ENCODE measurements around the gene TMEM53.
A peak's percentile ranks its signal among the peaks of the same experiment; 100 is the strongest.

The TMEM53 gene

DNA sequence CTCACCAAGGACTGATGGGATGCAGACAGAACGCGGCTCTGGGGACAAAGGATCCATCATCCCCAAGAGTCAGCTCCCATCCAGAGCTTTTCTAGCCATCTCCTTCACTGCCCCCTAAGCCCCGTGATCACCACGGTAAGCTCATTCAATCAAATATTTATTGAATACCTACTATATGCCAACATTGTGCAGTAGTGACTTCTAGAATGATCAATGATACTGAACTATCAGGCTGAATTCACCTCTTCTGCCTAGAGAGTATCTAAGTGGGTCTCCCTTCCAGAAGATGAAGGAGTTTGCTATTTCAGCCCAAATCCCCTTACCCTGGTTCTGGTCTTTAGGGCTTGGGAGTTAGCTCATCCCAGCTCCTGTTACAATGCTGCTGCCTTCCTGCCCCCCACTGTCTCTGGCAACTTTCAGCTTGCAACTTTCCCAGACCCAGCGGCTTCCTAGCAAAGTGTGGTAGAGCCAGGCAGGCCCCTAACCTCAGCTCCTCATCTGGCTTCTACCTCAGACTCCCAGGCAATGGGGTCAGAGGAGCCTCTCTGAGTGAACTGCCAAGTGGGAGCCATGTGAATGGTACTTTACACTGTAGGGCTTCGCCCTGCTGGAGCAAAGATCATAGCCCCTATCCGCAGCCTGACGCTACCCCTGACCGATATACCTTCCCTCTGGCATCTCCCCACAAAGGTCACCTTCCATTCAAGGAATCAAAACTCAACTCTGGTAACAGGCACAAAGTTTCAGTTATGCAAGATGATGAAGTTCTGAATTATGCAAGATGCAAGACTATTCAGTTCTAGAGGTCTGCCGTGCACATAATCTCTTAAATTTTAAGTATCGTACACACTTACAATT lies 20.9 kb downstream of the TMEM53 start:
- TF ChIP-seq TAF1 (IDR thresholded peaks at IDR 0.05; ENCODE audit: borderline replicate concordance, low read depth, low read length) (no peak), POLR2A (IDR thresholded peaks at IDR 0.05; ENCODE audit: low read depth, low read length) (no peak), POLR2AphosphoS5 (IDR thresholded peaks at IDR 0.05; ENCODE audit: low read depth, low read length) (no peak)
- DNase-seq (ENCODE audit: insufficient read length), result no peak
- no peak for FAIRE-seq

DNA sequence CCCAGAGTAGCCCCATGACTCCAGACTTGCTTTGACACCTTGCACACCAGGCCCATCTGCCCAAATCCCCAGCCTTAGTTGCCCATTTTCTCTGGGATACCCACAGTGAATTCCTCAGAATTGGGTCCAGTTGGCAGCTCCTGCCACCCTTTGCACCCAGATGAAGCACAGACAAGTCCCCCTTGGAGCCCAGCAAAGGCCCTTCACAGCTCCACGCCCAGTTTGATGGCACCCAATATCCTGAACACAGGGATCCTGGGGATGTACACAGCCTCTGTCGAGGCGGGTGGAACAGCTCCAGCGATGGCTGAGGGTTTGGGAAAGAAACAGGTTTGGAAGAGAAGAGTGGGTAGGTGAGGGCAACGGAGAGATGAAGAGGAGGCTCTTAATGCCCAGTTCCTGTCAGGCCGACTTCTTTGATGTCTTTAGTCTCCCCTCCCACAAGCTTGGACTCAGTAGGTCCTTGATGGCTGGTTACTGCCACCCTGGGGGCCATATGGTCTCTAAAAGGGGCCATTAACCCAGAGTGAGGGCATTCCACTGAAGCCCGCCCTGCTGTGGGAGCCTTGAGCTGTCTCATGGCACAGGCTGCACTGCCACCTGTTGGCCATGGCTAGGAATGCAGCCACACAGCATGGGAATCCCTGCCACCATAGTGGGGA lies 21.7 kb downstream of the TMEM53 start:
- TF ChIP-seq TAF1 (IDR thresholded peaks at IDR 0.05; ENCODE audit: borderline replicate concordance, low read depth, low read length), result no peak
- TF ChIP-seq POLR2A (IDR thresholded peaks at IDR 0.05; ENCODE audit: low read depth, low read length), result no peak; the same call in 1 of the 2 replicates
- no peak for TF ChIP-seq POLR2AphosphoS5 (IDR thresholded peaks at IDR 0.05; ENCODE audit: low read depth, low read length)

GRCh38 chr1:44651069-44651468 lies 23.2 kb downstream of the TMEM53 start:
- FAIRE-seq, result no peak
- TF ChIP-seq POLR2A (IDR thresholded peaks at IDR 0.05; ENCODE audit: low read depth, low read length) (no peak), TAF1 (IDR thresholded peaks at IDR 0.05; ENCODE audit: borderline replicate concordance, low read depth, low read length) (no peak), POLR2AphosphoS5 (IDR thresholded peaks at IDR 0.05; ENCODE audit: low read depth, low read length) (no peak)
- no peak for DNase-seq (ENCODE audit: insufficient read length)

More for the DNA sequence above, 21.7 kb downstream of the TMEM53 start:
- FAIRE-seq, result peak; percentile 99
- DNase-seq (ENCODE audit: insufficient read length), result peak; percentile 81

- DNase-seq (ENCODE audit: insufficient read length), result no peak
- FAIRE-seq, result no peak
- TF ChIP-seq TAF1 (IDR thresholded peaks at IDR 0.05; ENCODE audit: borderline replicate concordance, low read depth, low read length) (no peak), POLR2A (IDR thresholded peaks at IDR 0.05; ENCODE audit: low read depth, low read length) (no peak), POLR2AphosphoS5 (IDR thresholded peaks at IDR 0.05; ENCODE audit: low read depth, low read length) (no peak)
These were observed 24.0 kb downstream of the TMEM53 start for GRCh38 chr1:44650159-44650831.

- no peak for DNase-seq (ENCODE audit: insufficient read length)
- no peak for FAIRE-seq
- TF ChIP-seq POLR2AphosphoS5 (IDR thresholded peaks at IDR 0.05; ENCODE audit: low read depth, low read length) (no peak), POLR2A (IDR thresholded peaks at IDR 0.05; ENCODE audit: low read depth, low read length) (no peak)
These were observed 24.5 kb downstream of the TMEM53 start for GRCh38 chr1:44649788-44650158.

DNA sequence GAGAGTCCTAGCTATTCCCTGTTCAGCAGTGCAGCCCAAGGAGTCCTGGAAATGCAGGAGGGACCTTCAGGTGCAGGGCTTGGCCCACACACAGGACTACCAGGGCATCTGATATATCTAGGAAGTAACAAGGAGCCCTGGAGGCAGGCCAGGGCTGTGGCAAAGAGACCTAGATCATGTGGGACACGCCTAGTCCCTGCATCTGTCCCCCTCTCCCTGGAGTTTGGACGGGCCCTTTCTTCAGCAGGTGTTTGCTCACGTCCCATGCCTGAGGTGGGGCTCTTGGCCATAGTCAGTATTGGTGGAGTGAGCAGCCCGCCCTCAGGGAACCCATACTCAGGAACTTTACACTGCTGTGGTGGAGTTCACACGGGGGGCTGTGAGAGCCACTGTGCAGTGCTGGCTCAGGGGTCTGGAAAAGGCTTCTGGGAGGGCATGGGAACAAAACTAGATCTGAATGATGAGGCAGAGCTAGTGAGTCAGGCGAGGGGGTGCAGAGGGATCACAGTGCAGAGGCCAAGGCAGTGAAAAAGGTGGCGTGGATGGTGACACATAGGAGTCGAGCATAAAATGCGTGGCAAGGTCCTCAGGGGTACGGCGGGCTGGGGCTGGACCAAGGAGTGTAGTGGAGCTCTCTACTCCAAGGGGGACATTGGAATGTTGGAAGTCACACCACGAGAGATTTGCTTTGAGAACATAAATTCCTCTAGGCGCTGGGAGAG lies 25.6 kb downstream of the TMEM53 start:
- 0 out of 2 replicates have a peak, but pooled peaks have one; percentile 15 for TF ChIP-seq POLR2A (IDR thresholded peaks at IDR 0.05; ENCODE audit: low read depth, low read length)
- no peak for TF ChIP-seq TAF1 (IDR thresholded peaks at IDR 0.05; ENCODE audit: borderline replicate concordance, low read depth, low read length)
- no peak for TF ChIP-seq POLR2AphosphoS5 (IDR thresholded peaks at IDR 0.05; ENCODE audit: low read depth, low read length)
- FAIRE-seq (no peak), DNase-seq (ENCODE audit: insufficient read length) (no peak)

GRCh38 chr1:44647896-44648295 lies 26.4 kb downstream of the TMEM53 start:
- TF ChIP-seq POLR2AphosphoS5 (IDR thresholded peaks at IDR 0.05; ENCODE audit: low read depth, low read length), result no peak
- no peak for TF ChIP-seq TAF1 (IDR thresholded peaks at IDR 0.05; ENCODE audit: borderline replicate concordance, low read depth, low read length)
- TF ChIP-seq POLR2A (IDR thresholded peaks at IDR 0.05; ENCODE audit: low read depth, low read length), result no peak
- DNase-seq (ENCODE audit: insufficient read length) (no peak), FAIRE-seq (no peak)

- no peak for FAIRE-seq
- TF ChIP-seq POLR2A (IDR thresholded peaks at IDR 0.05; ENCODE audit: low read depth, low read length) (no peak), TAF1 (IDR thresholded peaks at IDR 0.05; ENCODE audit: borderline replicate concordance, low read depth, low read length) (no peak), POLR2AphosphoS5 (IDR thresholded peaks at IDR 0.05; ENCODE audit: low read depth, low read length) (no peak)
- DNase-seq (ENCODE audit: insufficient read length), result no peak
These were observed 27.8 kb downstream of the TMEM53 start for GRCh38 chr1:44646261-44647110.

- TF ChIP-seq TAF1 (IDR thresholded peaks at IDR 0.05; ENCODE audit: borderline replicate concordance, low read depth, low read length) (no peak), POLR2AphosphoS5 (IDR thresholded peaks at IDR 0.05; ENCODE audit: low read depth, low read length) (no peak), POLR2A (IDR thresholded peaks at IDR 0.05; ENCODE audit: low read depth, low read length) (no peak)
- DNase-seq (ENCODE audit: insufficient read length) (no peak), FAIRE-seq (no peak)
These were observed 28.6 kb downstream of the TMEM53 start for GRCh38 chr1:44645476-44646244.

GRCh38 chr1:44644806-44645205 lies 29.5 kb downstream of the TMEM53 start:
- DNase-seq (ENCODE audit: insufficient read length) (no peak), FAIRE-seq (no peak)

More at GRCh38 chr1:44644806-44645205, 29.5 kb downstream of the TMEM53 start:
- no peak; the same call in 1 of the 2 replicates for TF ChIP-seq POLR2AphosphoS5 (IDR thresholded peaks at IDR 0.05; ENCODE audit: low read depth, low read length)
- TF ChIP-seq TAF1 (IDR thresholded peaks at IDR 0.05; ENCODE audit: borderline replicate concordance, low read depth, low read length), result no peak
- no peak for TF ChIP-seq POLR2A (IDR thresholded peaks at IDR 0.05; ENCODE audit: low read depth, low read length)

All from GM12892 (cell line).